ENCODE results near the gene SMIM35. TPM values are rescaled to one million over a fixed set of nuclear protein-coding genes. Genes with fewer than 3 reads are reported as not detected.

The SMIM35 gene
- polyA plus RNA-seq, 3 donors, result 0.10 to 0.19 (median 0.15) TPM

- no peak for DNase-seq (ENCODE audit: low read depth in 3 of 3, low spot score in 2 of 3)
Measured at GRCh38 chr11:118060081-118060661, 26.6 kb downstream of the SMIM35 start.

- no peak for DNase-seq (ENCODE audit: low read depth in 3 of 3, low spot score in 2 of 3)
Measured at GRCh38 chr11:118059246-118059940, 27.4 kb downstream of the SMIM35 start.

GRCh38 chr11:118058311-118059245, 28.2 kb downstream of the SMIM35 start:
- no peak for DNase-seq (ENCODE audit: low read depth in 3 of 3, low spot score in 2 of 3)

GRCh38 chr11:118057251-118058145, 29.3 kb downstream of the SMIM35 start:
- no peak for DNase-seq (ENCODE audit: low read depth in 3 of 3, low spot score in 2 of 3)

GRCh38 chr11:118056806-118057205, 30.0 kb downstream of the SMIM35 start:
- DNase-seq (ENCODE audit: low read depth in 3 of 3, low spot score in 2 of 3), result no peak

GRCh38 chr11:118055966-118056365, 30.8 kb downstream of the SMIM35 start:
- no peak for DNase-seq (ENCODE audit: low read depth in 3 of 3, low spot score in 2 of 3)

GRCh38 chr11:118054712-118055640, 31.8 kb downstream of the SMIM35 start:
- no peak for DNase-seq (ENCODE audit: low read depth in 3 of 3, low spot score in 2 of 3)

GRCh38 chr11:118052581-118053206, 34.1 kb downstream of the SMIM35 start:
- no peak for DNase-seq (ENCODE audit: low read depth in 3 of 3, low spot score in 2 of 3)

- no peak for DNase-seq (ENCODE audit: low read depth in 3 of 3, low spot score in 2 of 3)
Measured at GRCh38 chr11:118051611-118052461, 34.9 kb downstream of the SMIM35 start.

- DNase-seq (ENCODE audit: low read depth in 3 of 3, low spot score in 2 of 3), result no peak
Measured at GRCh38 chr11:118051136-118051610, 35.6 kb downstream of the SMIM35 start.

- no peak for DNase-seq (ENCODE audit: low read depth in 3 of 3, low spot score in 2 of 3)
Measured at GRCh38 chr11:118050208-118050891, 36.4 kb downstream of the SMIM35 start.

- no peak for DNase-seq (ENCODE audit: low read depth in 3 of 3, low spot score in 2 of 3)
Measured at GRCh38 chr11:118049771-118050170, 37.0 kb downstream of the SMIM35 start.

GRCh38 chr11:118048472-118049370, 38.0 kb downstream of the SMIM35 start:
- no peak for DNase-seq (ENCODE audit: low read depth in 3 of 3, low spot score in 2 of 3)

- DNase-seq (ENCODE audit: low read depth in 3 of 3, low spot score in 2 of 3), result no peak
Measured at GRCh38 chr11:118047749-118048148, 39.0 kb downstream of the SMIM35 start.

- no peak for DNase-seq (ENCODE audit: low read depth in 3 of 3, low spot score in 2 of 3)
Measured at GRCh38 chr11:118046964-118047700, 39.6 kb downstream of the SMIM35 start.
